ENCODE results near the gene C5orf46. TPM values are rescaled to one million over a fixed set of nuclear protein-coding genes. Genes with fewer than 3 reads are reported as not detected.

The C5orf46 gene
- total RNA-seq, 2 experiments from 2014 or later: not detected

DNA sequence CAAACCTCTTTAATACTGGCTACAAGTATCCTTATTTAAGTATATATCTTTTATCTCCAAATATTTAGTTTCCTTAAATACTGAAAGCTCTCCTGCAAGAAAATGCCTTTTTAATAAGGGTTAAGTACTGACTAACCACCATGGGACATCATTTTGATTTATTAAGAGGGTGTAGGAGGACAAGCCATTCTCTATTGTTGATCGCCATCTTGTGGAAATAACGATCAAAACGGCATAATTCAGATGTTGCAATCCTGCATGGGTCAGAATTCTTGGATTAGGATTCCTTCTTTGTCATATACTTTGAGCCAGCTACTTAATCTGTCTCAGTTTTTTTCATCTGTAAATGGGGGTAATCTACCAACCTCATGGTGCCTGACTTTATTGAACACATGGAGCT, 28.7 kb upstream of the C5orf46 start:
- CTCF ChIA-PET (ENCODE audit: unreplicated experiment): no interaction called here
- no peaks in the 10 kb centered on the region for H3K79me2 ChIP-seq (ENCODE audit: insufficient read depth, low read depth, low read length)
- BruUV-seq (replicated peaks): no TSS peak
- H3K4me2 ChIP-seq (ENCODE audit: low read length): no peak overlapping the region
- no peaks in the 10 kb centered on the region for H3K9me2 ChIP-seq (ENCODE audit: insufficient read depth, low read length)
- H3K4me3 ChIP-seq (ENCODE audit: low read depth, low read length, poor library complexity, severe bottlenecking): no peak overlapping the region
- no peaks in the 10 kb centered on the region for H3K36me3 ChIP-seq (ENCODE audit: insufficient read depth, low read length)
- no peaks in the 10 kb centered on the region for H4K20me1 ChIP-seq (ENCODE audit: insufficient read depth, low read length)
- intact Hi-C loops (cut with micrococcal nuclease; ENCODE audit: unreplicated experiment): no loop called here
- DNase-seq (ENCODE audit: low spot score): peak; percentile 4
- H2AFZ ChIP-seq (ENCODE audit: low read length): no peak overlapping the region
- no peaks in the 10 kb centered on the region for H3K9me3 ChIP-seq (ENCODE audit: low read length)
- TF ChIP-seq, protein P1, sequence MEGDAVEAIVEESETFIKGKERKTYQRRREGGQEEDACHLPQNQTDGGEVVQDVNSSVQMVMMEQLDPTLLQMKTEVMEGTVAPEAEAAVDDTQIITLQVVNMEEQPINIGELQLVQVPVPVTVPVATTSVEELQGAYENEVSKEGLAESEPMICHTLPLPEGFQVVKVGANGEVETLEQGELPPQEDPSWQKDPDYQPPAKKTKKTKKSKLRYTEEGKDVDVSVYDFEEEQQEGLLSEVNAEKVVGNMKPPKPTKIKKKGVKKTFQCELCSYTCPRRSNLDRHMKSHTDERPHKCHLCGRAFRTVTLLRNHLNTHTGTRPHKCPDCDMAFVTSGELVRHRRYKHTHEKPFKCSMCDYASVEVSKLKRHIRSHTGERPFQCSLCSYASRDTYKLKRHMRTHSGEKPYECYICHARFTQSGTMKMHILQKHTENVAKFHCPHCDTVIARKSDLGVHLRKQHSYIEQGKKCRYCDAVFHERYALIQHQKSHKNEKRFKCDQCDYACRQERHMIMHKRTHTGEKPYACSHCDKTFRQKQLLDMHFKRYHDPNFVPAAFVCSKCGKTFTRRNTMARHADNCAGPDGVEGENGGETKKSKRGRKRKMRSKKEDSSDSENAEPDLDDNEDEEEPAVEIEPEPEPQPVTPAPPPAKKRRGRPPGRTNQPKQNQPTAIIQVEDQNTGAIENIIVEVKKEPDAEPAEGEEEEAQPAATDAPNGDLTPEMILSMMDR (conservative IDR thresholded peaks at IDR 0.05; ENCODE audit: low read length): peak; percentile 65
- TF ChIP-seq EZH2phosphoT487 (IDR thresholded peaks at IDR 0.05; ENCODE audit: borderline replicate concordance, low read depth, low read length): no peak
- POLR2A ChIA-PET: interaction anchor here (0.7 kb wide), 1 partner anchor 1112 kb away, joined by 3 read pairs; no protein-coding TSS in a partner anchor
- H3K4me1 ChIP-seq (ENCODE audit: insufficient read depth, low read length, poor library complexity, severe bottlenecking): no peaks in the 10 kb centered on the region
- no peak overlapping the region for H3K27ac ChIP-seq (ENCODE audit: low read depth, low read length, poor library complexity, severe bottlenecking)

DNA sequence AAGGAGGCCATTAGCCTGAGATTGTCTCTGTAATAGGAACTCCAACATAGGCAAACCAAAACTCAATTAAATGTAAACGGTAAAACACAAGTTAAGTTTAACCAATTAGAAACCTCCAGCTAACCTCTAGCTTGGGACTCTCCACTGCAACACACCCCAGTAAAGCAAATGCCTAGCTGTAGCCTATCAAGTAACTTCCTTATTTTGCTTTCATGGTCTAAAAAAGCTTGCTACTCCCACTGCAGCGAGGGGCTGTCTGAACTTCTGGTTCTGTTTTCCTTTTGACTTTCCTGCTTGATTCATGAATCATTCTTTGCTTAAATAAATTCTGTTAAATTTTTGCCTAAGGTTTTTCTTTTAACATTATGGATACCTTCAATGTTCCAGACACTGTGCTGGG, 24.4 kb upstream of the C5orf46 start:
- H3K36me3 ChIP-seq (ENCODE audit: insufficient read depth, low read length): no peaks in the 10 kb centered on the region
- TF ChIP-seq, protein P1 (conservative IDR thresholded peaks at IDR 0.05; ENCODE audit: low read length): no peak
- no peak for TF ChIP-seq EZH2phosphoT487 (IDR thresholded peaks at IDR 0.05; ENCODE audit: borderline replicate concordance, low read depth, low read length)
- H2AFZ ChIP-seq (ENCODE audit: low read length): no peak overlapping the region
- no peaks in the 10 kb centered on the region for H4K20me1 ChIP-seq (ENCODE audit: insufficient read depth, low read length)
- intact Hi-C loops (cut with micrococcal nuclease; ENCODE audit: unreplicated experiment): no loop called here
- H3K79me2 ChIP-seq (ENCODE audit: insufficient read depth, low read depth, low read length): no peaks in the 10 kb centered on the region
- ChIA-PET CTCF (ENCODE audit: unreplicated experiment) (no interaction called here), POLR2A (no interaction called here)
- no peak overlapping the region for H3K27ac ChIP-seq (ENCODE audit: low read depth, low read length, poor library complexity, severe bottlenecking)
- H3K4me2 ChIP-seq (ENCODE audit: low read length): no peak overlapping the region
- no peaks in the 10 kb centered on the region for H3K9me3 ChIP-seq (ENCODE audit: low read length)
- DNase-seq (ENCODE audit: low spot score): no peak
- H3K4me1 ChIP-seq (ENCODE audit: insufficient read depth, low read length, poor library complexity, severe bottlenecking): no peaks in the 10 kb centered on the region
- H3K4me3 ChIP-seq (ENCODE audit: low read depth, low read length, poor library complexity, severe bottlenecking): no peak overlapping the region
- H3K9me2 ChIP-seq (ENCODE audit: insufficient read depth, low read length): no peaks in the 10 kb centered on the region
- no TSS peak for BruUV-seq (replicated peaks)

DNA sequence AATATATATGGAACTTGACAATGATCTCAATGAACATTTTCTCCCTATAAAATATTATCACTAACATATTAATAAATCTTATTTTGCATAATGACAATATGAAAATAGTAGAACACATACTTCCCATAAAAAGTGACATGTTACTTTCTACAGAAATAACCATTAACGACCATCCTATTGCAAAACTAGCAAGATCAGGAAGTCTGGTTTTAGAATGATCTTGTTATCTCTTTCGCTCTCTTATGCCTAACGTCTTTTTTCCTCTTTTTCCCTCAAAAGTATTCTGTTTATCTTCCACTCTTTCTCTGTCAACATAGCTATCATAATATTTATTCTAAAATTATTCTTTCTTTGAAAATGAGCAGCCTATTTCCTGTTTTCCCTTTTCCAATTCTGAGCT, 21.6 kb upstream of the C5orf46 start:
- no peak overlapping the region for H3K4me3 ChIP-seq (ENCODE audit: low read depth, low read length, poor library complexity, severe bottlenecking)
- H3K4me1 ChIP-seq (ENCODE audit: insufficient read depth, low read length, poor library complexity, severe bottlenecking): no peaks in the 10 kb centered on the region
- H3K4me2 ChIP-seq (ENCODE audit: low read length): no peak overlapping the region
- no peaks in the 10 kb centered on the region for H4K20me1 ChIP-seq (ENCODE audit: insufficient read depth, low read length)
- H3K79me2 ChIP-seq (ENCODE audit: insufficient read depth, low read depth, low read length): no peaks in the 10 kb centered on the region
- BruUV-seq (replicated peaks): no TSS peak
- POLR2A ChIA-PET: interaction anchor here (0.7 to 1.4 kb wide), 2 partner anchors 9 to 562 kb away, joined by 3 to 4 read pairs; no protein-coding TSS in a partner anchor
- H3K36me3 ChIP-seq (ENCODE audit: insufficient read depth, low read length): no peaks in the 10 kb centered on the region
- no peaks in the 10 kb centered on the region for H3K9me3 ChIP-seq (ENCODE audit: low read length)
- no peak overlapping the region for H2AFZ ChIP-seq (ENCODE audit: low read length)
- CTCF ChIA-PET (ENCODE audit: unreplicated experiment): no interaction called here
- intact Hi-C loops (cut with micrococcal nuclease; ENCODE audit: unreplicated experiment): no loop called here
- no peak for DNase-seq (ENCODE audit: low spot score)
- no peak overlapping the region for H3K27ac ChIP-seq (ENCODE audit: low read depth, low read length, poor library complexity, severe bottlenecking)
- TF ChIP-seq, protein P1 (conservative IDR thresholded peaks at IDR 0.05; ENCODE audit: low read length): no peak
- no peak for TF ChIP-seq EZH2phosphoT487 (IDR thresholded peaks at IDR 0.05; ENCODE audit: borderline replicate concordance, low read depth, low read length)
- H3K9me2 ChIP-seq (ENCODE audit: insufficient read depth, low read length): no peaks in the 10 kb centered on the region
